Measurements from ENCODE around the gene MCF2L.

MCF2L gene

DNA sequence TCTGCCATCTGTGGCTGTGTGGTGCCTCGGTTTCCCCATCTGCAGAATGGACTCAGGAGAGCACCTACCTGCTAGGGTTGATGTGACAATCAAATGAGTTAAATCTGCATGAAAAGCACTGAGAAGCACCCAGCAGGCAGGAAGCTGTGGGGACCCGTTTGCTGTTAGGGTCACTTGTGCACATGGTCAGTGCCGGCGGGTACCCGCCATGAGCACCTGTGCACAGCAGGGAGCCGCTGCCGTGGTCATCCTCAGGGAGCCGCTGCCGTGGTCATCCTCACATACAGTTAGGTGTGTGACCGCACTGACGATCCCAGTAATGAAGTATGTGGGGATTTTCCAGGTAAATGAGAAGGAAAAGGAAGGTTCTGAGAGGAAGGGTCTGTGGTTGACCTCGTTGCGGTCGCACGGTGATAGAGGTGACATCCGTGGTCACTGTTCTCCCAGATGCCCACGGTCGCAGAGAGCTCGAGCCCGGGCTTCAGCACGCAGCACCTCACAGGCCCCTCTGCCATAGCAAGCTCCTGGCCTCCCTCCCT lies 6.5 kb downstream of the MCF2L start:
- Histone ChIP-seq H3K9me3 (ENCODE audit: insufficient read depth, low read depth, low read length) (peaks cover 8% of the 10 kb centered on the region; the same call in 1 of the 2 replicates), H3K4me3 (ENCODE audit: low read length) (no peak overlapping the region), H3K36me3 (ENCODE audit: insufficient read depth, low read length) (no peaks in the 10 kb centered on the region), H3K27ac (ENCODE audit: low read depth, low read length) (no peak overlapping the region), H3K27me3 (ENCODE audit: insufficient read depth, low read length) (peaks cover 3% of the 10 kb centered on the region; the same call in 1 of the 2 replicates), H3K4me1 (ENCODE audit: insufficient read depth, low read length) (no peaks in the 10 kb centered on the region), H3K9ac (ENCODE audit: low read depth, low read length) (no peak overlapping the region)
- 96% methylated on average over 21 of the region's 21 CpGs for WGBS

DNA sequence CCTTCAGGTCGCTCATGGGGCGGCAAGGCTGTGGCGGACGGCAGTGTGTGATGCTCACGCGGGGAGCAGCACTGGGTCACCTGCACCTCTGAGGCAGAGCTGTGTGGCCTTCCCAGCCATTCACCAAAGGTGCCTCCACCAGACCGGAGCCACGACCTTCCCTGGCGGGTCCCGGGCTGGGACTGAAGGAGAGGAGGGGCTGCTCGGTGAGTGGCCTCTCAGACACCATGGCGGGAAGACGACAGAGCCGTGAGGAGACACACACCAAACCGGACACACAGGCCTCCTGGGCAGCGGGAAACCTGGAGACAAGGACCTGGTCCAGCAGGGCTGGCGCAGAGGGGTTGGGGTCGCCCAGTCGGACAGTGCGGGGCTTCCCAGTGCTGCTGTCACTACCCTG lies 7.5 kb downstream of the MCF2L start:
- H3K4me1 ChIP-seq (ENCODE audit: insufficient read depth, low read length) = no peaks in the 10 kb centered on the region
- H3K9ac ChIP-seq (ENCODE audit: low read depth, low read length) = no peak overlapping the region
- H3K27ac ChIP-seq (ENCODE audit: low read depth, low read length) = no peak overlapping the region
- 93% methylated on average over 20 of the region's 20 CpGs for WGBS
- H3K36me3 ChIP-seq (ENCODE audit: insufficient read depth, low read length) = no peaks in the 10 kb centered on the region
- no peaks in the 10 kb centered on the region for H3K27me3 ChIP-seq (ENCODE audit: insufficient read depth, low read length)
- H3K9me3 ChIP-seq (ENCODE audit: insufficient read depth, low read depth, low read length) = peaks cover 3% of the 10 kb centered on the region; the same call in 1 of the 2 replicates
- no peak overlapping the region for H3K4me3 ChIP-seq (ENCODE audit: low read length)

DNA sequence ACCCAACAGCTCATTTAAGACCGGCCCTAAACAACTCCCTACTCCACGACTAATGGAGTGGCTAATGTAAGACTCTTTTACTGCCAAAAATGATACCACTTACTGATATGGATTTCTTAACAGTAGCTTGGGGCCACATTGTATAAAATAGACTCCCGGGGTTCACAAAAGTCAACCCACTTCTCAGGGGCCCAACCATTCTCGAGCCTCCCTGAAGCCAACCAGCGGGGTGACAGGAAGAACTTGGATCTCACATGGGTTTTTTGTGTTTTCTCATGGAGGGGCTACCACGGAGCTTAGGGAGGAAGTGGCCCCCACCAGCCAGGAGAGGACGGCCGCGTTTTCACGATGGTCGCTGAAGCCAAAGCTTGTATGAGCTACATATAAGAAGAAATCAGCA lies 8.1 kb downstream of the MCF2L start:
- WGBS = 87% methylated on average over 11 of the region's 11 CpGs

DNA sequence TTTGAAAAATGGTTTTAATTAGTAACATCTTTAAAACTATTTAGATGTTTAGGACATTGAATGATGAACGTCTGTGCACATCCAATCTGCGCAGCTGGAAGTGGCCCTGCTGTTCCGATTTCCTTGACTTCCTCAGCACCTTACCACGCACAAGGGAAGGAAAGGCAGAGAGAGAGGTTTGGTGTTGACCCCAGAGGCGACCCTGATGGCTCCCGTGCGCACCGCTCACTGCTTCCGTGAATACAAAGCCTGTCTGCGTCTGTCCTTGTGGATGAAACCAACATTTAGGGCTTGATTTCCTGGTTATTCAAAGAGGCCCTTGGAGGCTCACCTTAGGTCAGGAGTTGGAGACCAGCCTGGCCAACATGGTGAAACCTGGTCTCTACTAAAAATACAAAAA lies 8.5 kb downstream of the MCF2L start:
- 97% methylated on average over 10 of the region's 10 CpGs for WGBS
- H3K27ac ChIP-seq (ENCODE audit: low read depth, low read length) = no peak overlapping the region

More for the DNA sequence above, 8.1 kb downstream of the MCF2L start:
- H3K27ac ChIP-seq (ENCODE audit: low read depth, low read length) = no peak overlapping the region
- H3K27me3 ChIP-seq (ENCODE audit: insufficient read depth, low read length) = no peaks in the 10 kb centered on the region
- H3K4me1 ChIP-seq (ENCODE audit: insufficient read depth, low read length) = no peaks in the 10 kb centered on the region
- H3K9ac ChIP-seq (ENCODE audit: low read depth, low read length) = no peak overlapping the region
- H3K9me3 ChIP-seq (ENCODE audit: insufficient read depth, low read depth, low read length) = no peaks in the 10 kb centered on the region
- no peaks in the 10 kb centered on the region for H3K36me3 ChIP-seq (ENCODE audit: insufficient read depth, low read length)
- H3K4me3 ChIP-seq (ENCODE audit: low read length) = no peak overlapping the region

DNA sequence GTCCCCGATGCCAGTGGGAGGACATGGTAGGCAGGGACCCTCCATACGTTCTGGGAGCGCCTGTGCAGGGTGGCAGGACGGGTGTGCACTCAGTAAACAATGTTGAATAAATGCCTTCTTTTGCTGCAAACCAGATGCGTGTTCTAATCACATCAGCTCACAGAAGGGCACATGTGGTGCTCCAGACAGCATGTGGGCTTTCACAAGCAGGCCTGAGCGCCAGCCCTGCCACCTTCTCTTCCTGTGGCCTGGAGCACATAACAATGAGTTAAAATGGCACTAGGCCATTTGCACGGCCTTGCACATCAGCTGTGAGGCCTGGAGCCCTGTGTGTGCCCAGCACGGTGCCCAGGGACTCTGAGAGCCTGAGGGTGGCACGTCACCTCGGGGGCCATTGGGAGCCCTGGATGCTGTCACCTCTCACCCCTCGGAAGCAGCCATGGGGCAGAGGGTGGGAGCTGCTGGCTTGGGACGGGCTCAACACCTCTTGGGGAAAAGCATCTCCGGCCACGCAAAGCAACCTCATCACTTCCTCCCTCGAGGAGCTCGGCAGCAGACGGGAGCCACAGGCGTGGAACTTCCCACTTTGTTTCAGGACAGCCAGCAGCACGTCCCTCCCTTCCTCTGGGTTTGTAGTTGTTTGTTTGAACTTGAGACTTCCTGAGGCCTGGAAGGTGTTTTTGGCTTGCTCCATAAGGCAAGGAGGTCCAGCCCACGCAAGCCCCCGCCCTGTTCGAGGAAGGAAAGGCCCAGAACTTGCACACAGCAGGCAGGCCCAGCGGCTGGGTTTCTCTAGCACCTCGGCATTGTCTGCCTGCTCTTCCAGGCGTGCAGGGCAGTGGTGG lies 9.8 kb downstream of the MCF2L start:
- no peaks in the 10 kb centered on the region for H3K4me1 ChIP-seq (ENCODE audit: insufficient read depth, low read length)
- 90% methylated on average over 25 of the region's 25 CpGs for WGBS
- no peak overlapping the region for H3K27ac ChIP-seq (ENCODE audit: low read depth, low read length)

More for the DNA sequence above, 8.5 kb downstream of the MCF2L start:
- Histone ChIP-seq H3K4me1 (ENCODE audit: insufficient read depth, low read length) (no peaks in the 10 kb centered on the region), H3K27me3 (ENCODE audit: insufficient read depth, low read length) (no peaks in the 10 kb centered on the region), H3K9ac (ENCODE audit: low read depth, low read length) (no peak overlapping the region), H3K9me3 (ENCODE audit: insufficient read depth, low read depth, low read length) (no peaks in the 10 kb centered on the region), H3K4me3 (ENCODE audit: low read length) (no peak overlapping the region), H3K36me3 (ENCODE audit: insufficient read depth, low read length) (no peaks in the 10 kb centered on the region)

DNA sequence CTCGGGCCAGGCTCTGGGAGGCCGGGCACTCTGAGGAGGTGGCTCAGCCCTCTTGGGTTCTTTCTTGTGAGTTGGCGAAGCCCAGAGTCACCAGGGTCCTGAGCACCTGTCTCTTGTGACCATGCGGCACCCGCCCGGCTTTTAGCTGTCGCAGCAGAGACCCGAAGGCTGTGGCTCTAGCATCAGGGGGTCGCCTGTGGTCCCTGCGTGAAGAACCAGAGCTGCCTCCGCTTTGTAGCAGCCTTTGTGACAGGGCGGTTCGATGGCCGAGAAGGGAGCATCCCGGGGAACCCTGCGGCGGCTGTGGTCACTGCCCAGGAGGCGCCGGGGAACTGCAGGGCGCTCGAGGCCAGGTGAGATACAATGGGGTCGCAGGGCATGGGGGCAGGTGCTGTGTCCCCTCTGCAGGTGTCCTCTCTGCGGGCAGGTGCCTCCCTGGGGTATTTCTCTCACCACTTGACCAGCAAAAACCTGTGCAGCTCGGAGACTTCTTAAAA lies 10.4 kb downstream of the MCF2L start:
- no peak overlapping the region for H3K27ac ChIP-seq (ENCODE audit: low read depth, low read length)
- no peaks in the 10 kb centered on the region for H3K27me3 ChIP-seq (ENCODE audit: insufficient read depth, low read length)
- WGBS = 92% methylated on average over 24 of the region's 24 CpGs
- no peak overlapping the region for H3K4me3 ChIP-seq (ENCODE audit: low read length)
- H3K36me3 ChIP-seq (ENCODE audit: insufficient read depth, low read length) = no peaks in the 10 kb centered on the region
- H3K9ac ChIP-seq (ENCODE audit: low read depth, low read length) = no peak overlapping the region
- H3K4me1 ChIP-seq (ENCODE audit: insufficient read depth, low read length) = no peaks in the 10 kb centered on the region
- no peaks in the 10 kb centered on the region for H3K9me3 ChIP-seq (ENCODE audit: insufficient read depth, low read depth, low read length)

More for the DNA sequence above, 9.8 kb downstream of the MCF2L start:
- Histone ChIP-seq H3K27me3 (ENCODE audit: insufficient read depth, low read length) (no peaks in the 10 kb centered on the region), H3K4me3 (ENCODE audit: low read length) (no peak overlapping the region), H3K9ac (ENCODE audit: low read depth, low read length) (no peak overlapping the region), H3K9me3 (ENCODE audit: insufficient read depth, low read depth, low read length) (no peaks in the 10 kb centered on the region), H3K36me3 (ENCODE audit: insufficient read depth, low read length) (no peaks in the 10 kb centered on the region)

DNA sequence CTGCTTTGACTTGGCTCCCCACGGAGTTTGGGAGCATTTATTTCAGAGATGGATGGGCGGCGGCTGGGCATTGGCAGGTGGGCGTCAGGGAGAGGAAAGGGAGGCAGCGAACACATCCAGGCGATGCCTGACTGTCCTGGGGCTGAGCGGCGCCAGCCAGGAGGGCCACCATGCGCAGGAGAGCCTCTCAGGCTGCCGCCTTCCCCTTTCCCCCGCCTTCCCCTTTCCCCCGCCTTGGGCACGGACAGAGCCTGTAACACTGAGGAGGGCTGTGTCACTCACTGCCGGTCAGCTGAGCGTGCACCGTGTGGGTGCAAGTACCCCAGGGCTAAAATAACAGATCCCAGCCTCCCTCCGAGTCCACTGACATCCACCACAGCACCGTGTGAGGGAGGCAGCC lies 11.4 kb downstream of the MCF2L start:
- no peak overlapping the region for H3K9ac ChIP-seq (ENCODE audit: low read depth, low read length)
- no peaks in the 10 kb centered on the region for H3K4me1 ChIP-seq (ENCODE audit: insufficient read depth, low read length)
- H3K36me3 ChIP-seq (ENCODE audit: insufficient read depth, low read length) = no peaks in the 10 kb centered on the region
- 72% methylated on average over 18 of the region's 18 CpGs for WGBS
- no peak overlapping the region for H3K27ac ChIP-seq (ENCODE audit: low read depth, low read length)
- no peaks in the 10 kb centered on the region for H3K27me3 ChIP-seq (ENCODE audit: insufficient read depth, low read length)
- no peak overlapping the region for H3K4me3 ChIP-seq (ENCODE audit: low read length)
- H3K9me3 ChIP-seq (ENCODE audit: insufficient read depth, low read depth, low read length) = no peaks in the 10 kb centered on the region

DNA sequence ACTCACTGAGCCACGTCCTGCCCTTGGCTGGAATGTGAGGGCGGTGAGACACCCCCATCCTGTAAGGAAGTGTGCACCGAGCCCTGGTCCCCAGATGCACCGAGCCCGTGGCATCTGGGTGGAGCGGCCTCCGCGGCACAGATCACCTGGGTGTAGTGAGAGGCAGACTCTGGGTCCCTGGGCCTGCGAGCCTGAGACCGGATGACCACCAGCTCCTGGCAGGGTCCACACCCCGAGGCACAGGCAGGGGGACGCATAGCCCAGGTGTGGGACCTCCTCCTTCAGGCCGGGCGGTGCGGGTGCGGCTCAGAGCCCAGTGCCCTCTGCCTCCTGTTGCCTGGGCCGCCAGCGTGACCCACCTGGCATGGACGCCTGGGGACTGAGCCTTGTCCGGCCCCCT lies 12.4 kb downstream of the MCF2L start:
- H3K4me3 ChIP-seq (ENCODE audit: low read length) = no peak overlapping the region
- H3K9me3 ChIP-seq (ENCODE audit: insufficient read depth, low read depth, low read length) = no peaks in the 10 kb centered on the region
- H3K27me3 ChIP-seq (ENCODE audit: insufficient read depth, low read length) = no peaks in the 10 kb centered on the region
- H3K36me3 ChIP-seq (ENCODE audit: insufficient read depth, low read length) = no peaks in the 10 kb centered on the region
- 90% methylated on average over 20 of the region's 20 CpGs for WGBS
- no peak overlapping the region for H3K9ac ChIP-seq (ENCODE audit: low read depth, low read length)
- H3K4me1 ChIP-seq (ENCODE audit: insufficient read depth, low read length) = no peaks in the 10 kb centered on the region
- H3K27ac ChIP-seq (ENCODE audit: low read depth, low read length) = no peak overlapping the region

DNA sequence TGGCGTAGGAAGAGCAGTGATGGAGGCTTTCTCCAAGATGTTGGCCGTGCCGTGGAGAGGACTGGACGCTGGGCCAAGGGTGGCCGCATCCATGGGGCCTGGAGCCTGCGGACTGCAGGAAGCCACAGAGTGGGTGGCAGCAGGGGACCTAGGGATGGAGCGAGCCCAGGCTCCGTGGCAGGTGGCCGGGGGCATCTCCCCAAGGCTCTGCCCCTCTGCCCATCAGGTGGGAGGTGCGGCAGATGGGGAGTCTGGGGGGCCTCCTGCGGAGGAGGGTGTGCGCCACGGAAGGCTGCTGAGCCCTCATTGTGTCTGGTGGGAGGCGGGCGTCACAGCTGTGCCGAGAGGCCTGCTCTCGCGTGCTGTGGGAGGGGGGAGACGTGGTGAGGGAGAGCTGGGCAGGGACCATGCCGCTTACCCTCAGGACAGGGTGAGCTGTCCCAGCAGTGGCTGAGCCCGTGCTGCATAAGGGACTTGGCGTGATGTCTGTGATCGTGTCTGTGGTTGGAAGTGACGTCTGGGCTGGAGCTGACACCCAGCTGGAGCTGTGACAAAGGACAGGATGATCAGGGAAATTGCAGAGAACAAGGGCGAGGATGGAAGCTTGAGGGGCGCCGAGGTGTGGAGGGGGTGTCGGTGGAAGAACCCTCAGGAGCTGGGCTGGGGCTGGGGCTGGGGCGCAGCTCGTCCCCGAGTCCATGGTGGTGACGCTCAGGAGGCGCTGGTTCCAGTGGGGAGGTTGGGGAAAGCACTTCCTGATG lies 13.4 kb downstream of the MCF2L start:
- Histone ChIP-seq H3K27ac (ENCODE audit: low read depth, low read length) (no peak overlapping the region), H3K4me3 (ENCODE audit: low read length) (no peak overlapping the region), H3K9ac (ENCODE audit: low read depth, low read length) (no peak overlapping the region), H3K4me1 (ENCODE audit: insufficient read depth, low read length) (no peaks in the 10 kb centered on the region), H3K27me3 (ENCODE audit: insufficient read depth, low read length) (no peaks in the 10 kb centered on the region), H3K36me3 (ENCODE audit: insufficient read depth, low read length) (no peaks in the 10 kb centered on the region), H3K9me3 (ENCODE audit: insufficient read depth, low read depth, low read length) (no peaks in the 10 kb centered on the region)
- WGBS = 92% methylated on average over 33 of the region's 33 CpGs

DNA sequence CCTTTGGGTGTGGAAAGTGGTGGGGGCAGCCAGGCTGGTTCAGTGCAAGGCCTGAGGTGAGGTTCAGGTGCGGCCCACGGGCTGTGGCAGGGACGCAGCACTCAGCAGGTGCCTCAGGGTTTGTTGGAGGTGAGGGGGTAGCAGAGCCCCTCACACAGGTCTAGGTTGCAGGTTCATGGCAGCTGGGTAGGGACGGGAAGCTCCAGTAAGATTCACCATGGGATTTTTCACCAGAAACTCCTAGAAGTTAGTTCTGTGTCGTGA lies 14.0 kb downstream of the MCF2L start:
- no peaks in the 10 kb centered on the region for H3K9me3 ChIP-seq (ENCODE audit: insufficient read depth, low read depth, low read length)
- H3K4me3 ChIP-seq (ENCODE audit: low read length) = no peak overlapping the region
- no peaks in the 10 kb centered on the region for H3K4me1 ChIP-seq (ENCODE audit: insufficient read depth, low read length)
- no peak overlapping the region for H3K9ac ChIP-seq (ENCODE audit: low read depth, low read length)
- WGBS = 87% methylated on average over 5 of the region's 5 CpGs
- H3K27me3 ChIP-seq (ENCODE audit: insufficient read depth, low read length) = no peaks in the 10 kb centered on the region
- no peak overlapping the region for H3K27ac ChIP-seq (ENCODE audit: low read depth, low read length)
- no peaks in the 10 kb centered on the region for H3K36me3 ChIP-seq (ENCODE audit: insufficient read depth, low read length)

DNA sequence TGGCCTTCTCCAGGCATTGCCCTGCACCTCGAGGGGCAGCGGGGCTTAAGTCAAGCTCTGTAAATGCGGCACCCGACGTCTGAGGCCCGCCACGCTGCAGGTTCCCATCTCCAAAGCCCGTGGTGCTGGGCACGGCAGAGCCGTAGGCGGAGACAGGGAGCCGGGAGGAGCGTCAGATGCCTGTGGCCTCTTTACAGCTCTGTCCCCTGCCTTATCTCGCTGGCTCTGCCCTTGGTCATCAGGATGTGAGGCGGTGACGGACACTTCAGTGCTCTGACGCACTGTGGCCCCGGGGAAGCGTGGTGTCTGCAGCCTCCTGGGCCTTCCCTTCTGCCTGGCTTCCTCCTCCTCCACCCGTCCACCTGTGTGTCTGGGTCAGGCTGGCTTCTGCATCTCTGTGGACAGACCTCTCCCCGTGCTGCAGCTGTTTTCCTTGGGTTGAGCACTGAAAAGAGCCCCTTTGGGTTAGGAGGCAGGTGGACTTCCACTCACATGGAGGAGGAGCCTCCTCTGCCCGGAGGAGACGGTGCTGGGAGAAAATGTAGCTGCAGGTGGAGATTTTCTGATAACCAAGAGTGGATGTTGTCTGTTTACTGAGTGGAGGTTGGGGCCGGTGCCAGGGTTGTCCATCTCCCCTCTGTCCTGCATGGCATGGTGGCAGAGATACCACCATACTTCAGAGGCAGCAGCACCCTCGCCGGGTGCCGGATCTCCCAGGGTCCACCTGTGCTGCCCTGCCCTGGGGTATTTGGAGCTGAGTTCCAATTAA lies 14.6 kb downstream of the MCF2L start:
- H3K27ac ChIP-seq (ENCODE audit: low read depth, low read length) = no peak overlapping the region
- no peaks in the 10 kb centered on the region for H3K4me1 ChIP-seq (ENCODE audit: insufficient read depth, low read length)
- no peaks in the 10 kb centered on the region for H3K9me3 ChIP-seq (ENCODE audit: insufficient read depth, low read depth, low read length)
- H3K27me3 ChIP-seq (ENCODE audit: insufficient read depth, low read length) = no peaks in the 10 kb centered on the region
- 79% methylated on average over 27 of the region's 27 CpGs for WGBS
- H3K9ac ChIP-seq (ENCODE audit: low read depth, low read length) = no peak overlapping the region
- H3K4me3 ChIP-seq (ENCODE audit: low read length) = no peak overlapping the region
- H3K36me3 ChIP-seq (ENCODE audit: insufficient read depth, low read length) = no peaks in the 10 kb centered on the region
